Measurements from ENCODE around the gene PLCD3.

PLCD3 gene

GRCh38 chr17:45131616-45132319 is 547 bp downstream of the PLCD3 start:
- peak overlapping the region in 1 of 2 experiments; percentile 94 for H3K14ac ChIP-seq (ENCODE audit: low read length in 2 of 2)
- DNase-seq: peak; percentile 62
- H3K36me3 ChIP-seq (ENCODE audit: control insufficient read depth in 1 of 2, insufficient read depth in 2 of 2, low read depth in 1 of 2, low read length in 2 of 2): peaks cover 0 to 8% of the 10 kb centered on the region in 2 experiments
- peak overlapping the region; percentile 50 for H2BK5ac ChIP-seq (ENCODE audit: low read depth, low read length, poor library complexity, severe bottlenecking)
- H2AK5ac ChIP-seq (ENCODE audit: low read length, severe bottlenecking): peak overlapping the region; percentile 62
- H3K27ac ChIP-seq (ENCODE audit: low read length, poor library complexity, severe bottlenecking): no peak overlapping the region
- H2BK15ac ChIP-seq (ENCODE audit: low read depth, poor library complexity, severe bottlenecking): peak overlapping the region; percentile 99
- H3K4me1 ChIP-seq (ENCODE audit: control insufficient read depth, insufficient read depth, low read depth, low read length): peaks cover 60% of the 10 kb centered on the region
- peak overlapping the region; percentile 64 for H4K8ac ChIP-seq (ENCODE audit: low read length)
- H3K23ac ChIP-seq (ENCODE audit: low read length in 2 of 2): peak overlapping the region; percentile 67 to 88
- no peaks in the 10 kb centered on the region for H3K27me3 ChIP-seq (ENCODE audit: control insufficient read depth in 1 of 2, insufficient read depth in 1 of 2, low read length in 2 of 2)
- H3K79me1 ChIP-seq (replicated peaks; ENCODE audit: low read length, poor library complexity, severe bottlenecking): peaks cover 24% of the 10 kb centered on the region
- 21% methylated on average over 45 of the region's 46 CpGs for WGBS
- H3K4me2 ChIP-seq (ENCODE audit: low read length, poor library complexity, severe bottlenecking): peak overlapping the region; percentile 92
- peak overlapping the region; percentile 56 for H2AFZ ChIP-seq (ENCODE audit: low read depth, low read length)
- peak overlapping the region; percentile 55 for H2BK120ac ChIP-seq (ENCODE audit: low read depth, low read length)
- no peaks in the 10 kb centered on the region for H3K9me3 ChIP-seq (ENCODE audit: control insufficient read depth, low read length)
- peak overlapping the region; percentile 77 to 87 for H3K18ac ChIP-seq (ENCODE audit: low read depth in 1 of 2, low read length in 2 of 2)
- H3K4me3 ChIP-seq (ENCODE audit: insufficient read depth in 1 of 2, low read depth in 1 of 2, low read length in 2 of 2): peak overlapping the region; percentile 82 to 85
- peak overlapping the region; percentile 68 to 90 for H3K4ac ChIP-seq (ENCODE audit: low read depth in 1 of 2, low read length in 2 of 2)
- H3K9ac ChIP-seq (ENCODE audit: low read length): peak overlapping the region; percentile 89
- H4K91ac ChIP-seq (ENCODE audit: low read length): peak overlapping the region; percentile 91
- H2BK12ac ChIP-seq (ENCODE audit: low read length in 2 of 2): peak overlapping the region; percentile 59 to 79

- H3K4ac ChIP-seq (ENCODE audit: low read depth in 1 of 2, low read length in 2 of 2): peak overlapping the region in 1 of 2 experiments; percentile 42
- H4K91ac ChIP-seq (ENCODE audit: low read length): peak overlapping the region; percentile 91
- peaks cover 0 to 8% of the 10 kb centered on the region in 2 experiments for H3K36me3 ChIP-seq (ENCODE audit: control insufficient read depth in 1 of 2, insufficient read depth in 2 of 2, low read depth in 1 of 2, low read length in 2 of 2)
- peak overlapping the region; percentile 64 for H4K8ac ChIP-seq (ENCODE audit: low read length)
- H2BK12ac ChIP-seq (ENCODE audit: low read length in 2 of 2): peak overlapping the region; percentile 59 to 79
- H3K14ac ChIP-seq (ENCODE audit: low read length in 2 of 2): peak overlapping the region in 1 of 2 experiments; percentile 71
- H3K27me3 ChIP-seq (ENCODE audit: control insufficient read depth in 1 of 2, insufficient read depth in 1 of 2, low read length in 2 of 2): no peaks in the 10 kb centered on the region
- peak overlapping the region; percentile 92 for H3K4me2 ChIP-seq (ENCODE audit: low read length, poor library complexity, severe bottlenecking)
- peak overlapping the region; percentile 62 for H2AK5ac ChIP-seq (ENCODE audit: low read length, severe bottlenecking)
- peaks cover 54% of the 10 kb centered on the region for H3K4me1 ChIP-seq (ENCODE audit: control insufficient read depth, insufficient read depth, low read depth, low read length)
- peak overlapping the region; percentile 82 to 85 for H3K4me3 ChIP-seq (ENCODE audit: insufficient read depth in 1 of 2, low read depth in 1 of 2, low read length in 2 of 2)
- H3K27ac ChIP-seq (ENCODE audit: low read length, poor library complexity, severe bottlenecking): no peak overlapping the region
- peaks cover 16% of the 10 kb centered on the region for H3K79me1 ChIP-seq (replicated peaks; ENCODE audit: low read length, poor library complexity, severe bottlenecking)
- H3K9ac ChIP-seq (ENCODE audit: low read length): peak overlapping the region; percentile 89
- WGBS: 92% methylated on average over 17 of the region's 17 CpGs
- H3K9me3 ChIP-seq (ENCODE audit: control insufficient read depth, low read length): no peaks in the 10 kb centered on the region
- no peak for DNase-seq
- H3K23ac ChIP-seq (ENCODE audit: low read length in 2 of 2): peak overlapping the region in 1 of 2 experiments; percentile 74
- H3K18ac ChIP-seq (ENCODE audit: low read depth in 1 of 2, low read length in 2 of 2): peak overlapping the region; percentile 70 to 77
- H2BK5ac ChIP-seq (ENCODE audit: low read depth, low read length, poor library complexity, severe bottlenecking): no peak overlapping the region
- H2BK120ac ChIP-seq (ENCODE audit: low read depth, low read length): peak overlapping the region; percentile 27
- no peak overlapping the region for H2AFZ ChIP-seq (ENCODE audit: low read depth, low read length)
- no peak overlapping the region for H2BK15ac ChIP-seq (ENCODE audit: low read depth, poor library complexity, severe bottlenecking)
Observed at GRCh38 chr17:45130681-45131615, 1.4 kb downstream of the PLCD3 start.

GRCh38 chr17:45129940-45130680 is 2.2 kb downstream of the PLCD3 start:
- H3K36me3 ChIP-seq (ENCODE audit: control insufficient read depth in 1 of 2, insufficient read depth in 2 of 2, low read depth in 1 of 2, low read length in 2 of 2): peaks cover 0 to 8% of the 10 kb centered on the region in 2 experiments
- H3K9me3 ChIP-seq (ENCODE audit: control insufficient read depth, low read length): no peaks in the 10 kb centered on the region
- peak overlapping the region in 1 of 2 experiments; percentile 0 for H3K18ac ChIP-seq (ENCODE audit: low read depth in 1 of 2, low read length in 2 of 2)
- DNase-seq: peak; percentile 53
- H2BK12ac ChIP-seq (ENCODE audit: low read length in 2 of 2): peak overlapping the region; percentile 49 to 71
- H3K9ac ChIP-seq (ENCODE audit: low read length): no peak overlapping the region
- no peak overlapping the region for H2BK120ac ChIP-seq (ENCODE audit: low read depth, low read length)
- H2BK15ac ChIP-seq (ENCODE audit: low read depth, poor library complexity, severe bottlenecking): no peak overlapping the region
- peak overlapping the region in 1 of 2 experiments; percentile 18 for H3K4me3 ChIP-seq (ENCODE audit: insufficient read depth in 1 of 2, low read depth in 1 of 2, low read length in 2 of 2)
- peak overlapping the region; percentile 79 for H4K8ac ChIP-seq (ENCODE audit: low read length)
- H3K23ac ChIP-seq (ENCODE audit: low read length in 2 of 2): peak overlapping the region in 1 of 2 experiments; percentile 87
- peak overlapping the region in 1 of 2 experiments; percentile 81 for H3K4ac ChIP-seq (ENCODE audit: low read depth in 1 of 2, low read length in 2 of 2)
- H3K4me2 ChIP-seq (ENCODE audit: low read length, poor library complexity, severe bottlenecking): no peak overlapping the region
- no peak overlapping the region for H3K27ac ChIP-seq (ENCODE audit: low read length, poor library complexity, severe bottlenecking)
- peak overlapping the region in 1 of 2 experiments; percentile 71 for H3K14ac ChIP-seq (ENCODE audit: low read length in 2 of 2)
- no peak overlapping the region for H2BK5ac ChIP-seq (ENCODE audit: low read depth, low read length, poor library complexity, severe bottlenecking)
- H4K91ac ChIP-seq (ENCODE audit: low read length): no peak overlapping the region
- H3K79me1 ChIP-seq (replicated peaks; ENCODE audit: low read length, poor library complexity, severe bottlenecking): peaks cover 13% of the 10 kb centered on the region
- H3K4me1 ChIP-seq (ENCODE audit: control insufficient read depth, insufficient read depth, low read depth, low read length): peaks cover 49% of the 10 kb centered on the region
- H3K27me3 ChIP-seq (ENCODE audit: control insufficient read depth in 1 of 2, insufficient read depth in 1 of 2, low read length in 2 of 2): no peaks in the 10 kb centered on the region
- 66% methylated on average over 10 of the region's 13 CpGs for WGBS
- H2AK5ac ChIP-seq (ENCODE audit: low read length, severe bottlenecking): peak overlapping the region; percentile 37
- H2AFZ ChIP-seq (ENCODE audit: low read depth, low read length): no peak overlapping the region

Measured in mesenchymal stem cell (in vitro differentiated cells and primary cell).